Measurements from ENCODE around the gene UBR7.
A peak's percentile ranks its signal among the peaks of the same experiment; 100 is the strongest.
"Not testable (repeated sequence)": the region's sequence is repeated elsewhere in the genome, so short reads cannot be mapped to it uniquely, and the experiment has no call there.

Gene UBR7

DNA sequence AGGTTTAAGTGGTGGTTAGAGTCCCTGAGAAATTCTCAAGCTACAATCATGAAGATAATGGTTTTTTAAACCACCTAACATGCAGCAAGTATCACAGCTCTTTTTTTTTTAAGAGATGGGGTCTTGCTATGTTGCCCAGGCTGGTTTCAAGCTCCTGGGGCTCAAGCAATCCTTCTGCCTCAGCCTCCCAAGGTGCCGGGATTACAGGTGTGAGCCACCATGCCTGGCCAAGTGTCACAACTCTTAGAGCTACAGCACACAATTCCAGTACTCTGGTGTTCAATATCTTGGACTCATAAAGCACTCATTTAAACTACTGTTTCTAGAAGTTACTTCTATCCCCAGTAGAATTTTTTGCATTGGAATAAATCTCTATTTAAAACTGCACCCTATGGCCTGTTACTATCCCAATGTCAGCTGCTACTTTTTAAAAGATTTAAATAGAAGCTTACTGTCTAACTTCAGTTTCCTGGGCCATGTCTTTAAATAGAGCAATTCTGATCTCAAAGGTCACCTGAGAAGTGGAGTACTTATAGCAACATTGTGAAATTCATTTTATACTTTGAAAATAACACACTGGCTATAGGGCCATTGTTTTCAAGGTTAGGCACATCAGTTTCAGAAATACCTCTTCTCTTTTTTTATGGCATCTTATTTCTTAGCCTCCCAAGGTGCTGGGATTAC is 11.6 kb upstream of the UBR7 start:
- DNase-seq = no peak

GRCh38 chr14:93199031-93199430 is 8.0 kb upstream of the UBR7 start:
- no peak for DNase-seq

GRCh38 chr14:93200553-93200952 is 6.5 kb upstream of the UBR7 start:
- DNase-seq = no peak

GRCh38 chr14:93201155-93201704 is 5.8 kb upstream of the UBR7 start:
- no peak for DNase-seq

DNA sequence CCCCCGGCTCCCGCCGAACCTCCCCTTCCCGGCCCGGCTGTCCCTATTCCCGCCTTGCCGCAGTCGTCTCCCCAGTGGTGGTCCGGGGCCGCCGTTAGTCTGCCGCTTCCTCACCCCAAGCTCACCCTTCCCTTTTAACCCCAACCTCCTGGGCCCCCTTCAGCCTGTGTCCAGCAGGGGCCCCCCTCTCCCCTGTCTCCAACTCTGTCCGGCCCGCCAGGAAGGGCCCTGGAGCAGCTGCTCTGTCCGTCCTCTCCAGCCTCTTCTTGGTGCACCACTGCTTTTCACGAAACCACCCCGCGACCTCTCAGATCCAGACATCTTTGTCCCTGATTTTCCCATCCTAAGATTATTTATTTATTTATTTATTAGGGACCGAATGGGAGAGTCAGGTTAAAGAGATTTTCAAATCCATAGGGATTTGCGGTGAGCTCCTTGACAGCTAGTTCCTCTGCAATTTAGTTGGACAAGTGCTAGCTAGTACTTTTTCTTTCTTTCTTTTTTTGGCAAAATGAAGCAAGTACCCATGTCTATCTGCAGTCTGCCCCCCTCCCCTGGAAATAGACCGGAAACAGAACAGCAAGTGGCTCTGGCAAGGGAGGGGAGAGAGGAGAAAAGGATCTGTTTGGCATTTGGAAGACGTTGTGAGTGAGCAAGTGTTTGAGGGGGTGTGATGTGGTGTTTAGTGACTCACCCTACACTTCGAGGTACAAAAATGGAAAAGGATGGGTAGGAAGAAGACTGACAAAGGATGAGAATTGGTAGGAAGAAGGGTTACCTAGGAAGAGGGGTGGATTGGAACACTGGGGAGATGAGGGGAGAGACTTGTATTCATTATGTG is 632 bp downstream of the UBR7 start:
- DNase-seq = peak in 1 of 5 experiments; percentile 57

DNA sequence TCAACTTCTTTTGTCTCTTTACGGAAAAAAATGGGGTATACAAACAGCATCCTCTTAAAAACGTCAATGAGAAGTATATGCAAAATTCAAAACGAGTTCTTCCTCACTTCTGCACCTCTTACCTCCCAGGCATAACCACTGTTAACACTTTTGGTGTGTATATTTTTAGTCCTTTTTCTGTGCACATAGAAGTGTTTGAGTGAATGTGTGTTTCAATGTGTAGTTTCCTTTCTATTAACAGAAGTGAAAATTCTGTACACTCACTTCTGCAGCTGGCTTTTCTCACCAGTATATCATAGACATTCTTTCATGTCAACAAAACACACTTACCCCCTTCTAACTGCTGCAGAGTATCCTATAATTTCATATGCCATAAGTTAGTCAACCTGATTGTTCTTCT is 5.4 kb downstream of the UBR7 start:
- no peak for DNase-seq

GRCh38 chr14:93214598-93214997 is 7.5 kb downstream of the UBR7 start:
- DNase-seq = no peak

GRCh38 chr14:93219103-93219726 is 12.2 kb downstream of the UBR7 start:
- peak in 3 of 5 experiments; percentile 23 to 79 (median 31) for DNase-seq

DNA sequence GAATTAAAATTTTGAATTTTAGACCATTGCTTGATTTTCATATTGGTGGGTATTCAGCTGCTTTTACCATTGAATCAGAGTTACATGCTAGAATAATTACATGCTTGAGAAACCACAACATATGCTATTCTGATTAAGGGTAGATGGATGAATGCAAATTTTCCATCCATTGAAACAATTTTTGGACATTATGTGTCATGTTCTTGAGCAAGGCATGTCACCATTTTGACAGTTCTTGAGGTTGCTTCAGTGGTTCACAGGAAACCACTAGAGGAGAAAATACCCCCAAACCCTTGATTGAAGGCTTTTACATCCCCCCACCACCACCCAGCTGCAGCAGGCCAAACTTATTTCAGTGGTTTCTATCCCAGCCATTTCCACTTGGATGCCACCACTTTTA is 13.5 kb downstream of the UBR7 start:
- peak in 1 of 5 experiments; percentile 13 for DNase-seq

DNA sequence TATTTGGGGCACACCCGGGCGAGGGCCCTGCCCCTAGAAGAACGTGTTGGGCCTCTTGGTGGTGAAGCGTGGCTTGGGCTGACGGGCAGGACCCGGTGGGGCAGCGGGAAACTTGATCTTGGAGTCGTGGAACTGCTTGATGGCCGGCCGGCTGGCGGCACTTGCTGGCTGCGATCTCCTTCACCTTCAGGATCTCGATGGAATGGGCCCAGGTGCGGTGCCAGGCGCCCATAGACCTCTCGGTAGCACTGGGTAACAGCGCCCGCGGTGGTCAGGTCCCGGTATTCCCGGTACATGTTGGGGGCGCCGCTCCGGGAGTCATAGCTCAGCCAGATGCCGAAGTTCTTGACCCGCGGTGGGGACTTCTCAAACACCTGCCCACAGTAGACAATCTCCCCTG is 16.5 kb downstream of the UBR7 start:
- DNase-seq = no peak

GRCh38 chr14:93228550-93228949 is 21.5 kb downstream of the UBR7 start:
- no peak for DNase-seq

DNA sequence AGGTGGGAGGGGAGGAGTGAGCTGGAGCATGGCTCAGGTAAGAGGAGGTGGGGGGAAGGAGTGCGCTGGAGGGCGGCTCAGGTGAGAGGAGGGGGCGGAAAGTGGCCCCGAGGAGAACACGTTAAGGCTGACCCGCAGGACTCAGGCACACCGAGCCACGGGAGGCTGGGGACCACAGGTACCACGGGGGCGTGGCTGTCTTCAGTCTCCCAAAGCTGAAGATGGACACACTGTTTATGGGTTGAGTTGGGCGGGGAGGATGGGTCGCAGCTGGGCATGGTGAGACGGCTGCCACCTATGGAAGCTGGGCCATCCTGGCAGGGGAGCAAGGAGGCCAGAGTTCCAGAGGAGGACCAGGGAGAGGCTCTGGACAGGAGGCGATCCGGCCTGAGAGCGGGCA is 23.5 kb downstream of the UBR7 start:
- DNase-seq = no peak

DNA sequence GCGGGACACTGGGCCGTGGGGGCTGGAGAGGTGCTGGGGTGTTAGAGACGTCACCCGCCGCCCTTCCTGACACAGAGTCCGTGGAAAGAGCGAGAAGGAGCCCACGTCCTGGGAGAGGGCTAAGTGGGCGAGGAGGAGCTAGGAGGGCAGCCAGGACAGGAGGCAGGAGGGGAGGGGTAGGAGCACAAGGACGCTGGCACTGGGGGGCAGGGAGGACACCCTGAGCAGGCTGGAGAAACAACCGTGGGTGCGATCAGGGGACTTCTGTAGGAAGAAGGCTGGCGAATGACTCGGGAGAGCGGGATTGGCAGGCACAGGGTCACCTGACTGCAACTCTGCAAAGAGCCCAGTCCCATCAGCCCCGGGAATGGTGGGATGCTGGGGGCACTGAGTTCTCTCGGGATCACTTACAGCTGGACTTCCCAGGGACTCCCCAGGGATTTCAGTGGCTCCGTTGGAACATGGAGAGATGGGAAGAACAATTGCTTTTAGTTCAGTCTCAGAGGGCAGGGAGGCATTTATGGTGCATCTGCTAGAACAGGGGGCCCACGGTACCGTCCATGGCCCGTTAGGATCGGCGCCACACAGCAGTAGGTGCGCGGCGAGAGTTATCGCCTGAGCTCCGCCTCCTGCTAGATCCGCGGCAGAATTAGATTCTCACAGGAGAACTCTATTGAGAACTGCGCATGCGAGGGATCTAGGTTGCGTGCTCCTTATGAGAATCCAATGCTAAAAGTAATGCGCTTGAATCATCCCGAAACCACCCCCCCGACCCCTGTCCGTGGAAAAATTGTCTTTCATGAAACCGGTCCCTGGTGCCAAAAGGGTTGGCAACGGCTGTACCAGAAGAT is 24.3 kb downstream of the UBR7 start:
- DNase-seq = peak in 1 of 5 experiments; percentile 19

GRCh38 chr14:93232159-93232558 is 25.1 kb downstream of the UBR7 start:
- no peak for DNase-seq

DNA sequence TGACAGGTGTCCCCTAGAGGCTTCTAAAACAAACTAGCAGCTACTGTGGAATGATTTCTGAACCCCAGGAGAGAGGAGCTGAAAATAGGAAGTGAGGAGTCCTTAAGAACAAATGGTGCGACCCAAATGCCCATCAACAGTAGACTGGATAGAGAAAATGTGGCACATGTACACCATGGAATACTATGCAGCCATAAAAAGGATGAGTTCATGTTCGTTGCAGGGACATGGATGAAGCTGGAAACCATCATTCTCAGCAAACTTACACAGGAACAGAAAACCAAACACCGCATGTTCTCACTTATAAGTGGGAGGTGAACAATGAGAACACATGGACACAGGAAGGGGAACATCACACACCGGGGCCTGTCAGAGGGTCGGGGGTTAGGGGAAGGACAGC is 26.0 kb downstream of the UBR7 start:
- not testable (repeated sequence) for DNase-seq

GRCh38 chr14:93234798-93235197 is 27.7 kb downstream of the UBR7 start:
- DNase-seq = no peak

DNA sequence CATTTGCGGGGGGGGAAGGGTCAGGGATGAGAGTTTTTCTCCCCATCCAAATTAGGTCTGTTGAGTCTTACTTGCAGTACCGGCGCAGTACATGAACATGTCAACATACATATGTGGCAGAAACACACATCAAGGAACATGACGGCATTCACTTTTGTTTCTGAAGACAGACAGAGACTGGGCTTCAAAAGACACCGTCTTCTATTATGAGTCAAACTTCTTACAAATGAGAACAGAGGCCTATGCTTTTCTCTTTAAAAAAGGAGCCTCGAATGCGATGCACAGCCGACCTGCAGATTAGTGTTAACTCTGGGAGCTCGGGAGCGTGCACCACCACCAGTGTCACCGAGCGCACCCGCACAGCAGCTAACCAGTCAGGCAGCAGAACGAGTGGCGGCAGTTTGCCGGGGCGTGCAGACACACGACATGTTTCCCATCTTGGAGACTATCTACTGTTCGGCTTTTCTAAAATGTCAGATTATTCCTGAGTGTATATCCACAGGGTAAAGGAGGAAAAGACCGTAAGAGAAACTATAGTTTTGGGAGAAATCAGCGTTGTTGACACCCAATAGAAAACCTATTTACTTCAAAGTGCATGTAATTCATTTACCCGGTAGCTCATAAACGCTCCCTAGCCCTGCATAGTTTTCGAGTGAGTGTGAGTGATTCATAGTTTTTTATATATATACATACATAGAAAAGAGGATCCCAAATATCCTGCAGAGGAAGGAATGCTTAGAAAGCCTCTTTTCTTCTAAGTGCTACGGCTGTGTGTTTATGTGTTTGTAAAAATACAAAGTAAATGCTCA is 33.0 kb downstream of the UBR7 start:
- DNase-seq = peak in 1 of 5 experiments; percentile 16

GRCh38 chr14:93240678-93241000 is 33.6 kb downstream of the UBR7 start:
- no peak for DNase-seq

DNA sequence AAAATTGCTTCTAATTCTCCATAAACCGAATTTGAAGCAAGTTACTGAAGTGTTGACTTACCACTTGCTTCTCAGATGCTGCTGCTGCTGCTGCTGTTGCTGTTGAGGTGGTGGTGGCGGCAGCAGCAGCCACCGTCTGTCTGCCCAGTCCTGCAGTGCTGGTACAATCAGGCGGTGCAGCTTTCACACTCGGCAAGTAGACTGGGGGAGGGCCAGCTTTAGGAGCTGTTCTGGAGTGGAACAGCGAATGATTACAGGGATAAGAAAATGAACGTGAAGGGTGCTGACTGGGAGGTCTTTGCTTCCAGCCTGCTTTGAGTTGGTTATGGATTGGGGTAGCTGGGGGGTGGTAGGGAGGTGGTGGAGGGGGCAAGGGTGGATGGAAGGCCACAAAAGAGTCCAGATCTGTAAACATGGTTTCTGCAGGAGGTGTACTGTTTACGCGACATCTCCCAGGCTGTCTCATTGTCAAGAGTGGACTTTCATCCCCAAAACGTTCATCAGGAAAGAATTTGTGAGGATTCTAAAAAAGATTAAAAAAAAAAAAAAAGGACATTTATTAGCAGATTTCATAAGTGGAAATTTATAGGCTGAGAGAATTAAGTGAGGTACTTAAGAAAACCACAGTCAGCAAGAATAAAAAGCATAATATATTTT is 38.8 kb downstream of the UBR7 start:
- DNase-seq = no peak

- DNase-seq = no peak
These were observed 39.5 kb downstream of the UBR7 start for GRCh38 chr14:93246534-93246933.
